ENCODE data around the gene PRDM16. TPM values are rescaled to one million over a fixed set of nuclear protein-coding genes. Genes with fewer than 3 reads are reported as not detected.

PRDM16 gene
- total RNA-seq, 1 experiment from 2014 or later, result 0.17 TPM

- Histone ChIP-seq H3K14ac (ENCODE audit: insufficient read depth, low read length) (no peak overlapping the region), H2BK15ac (ENCODE audit: low read depth, low read length) (no peak overlapping the region), H2BK120ac (ENCODE audit: low read depth, low read length, poor library complexity, severe bottlenecking) (no peak overlapping the region), H3K56ac (ENCODE audit: insufficient read length, low read depth, low read length) (no peak overlapping the region), H4K8ac (replicated peaks; ENCODE audit: insufficient read length, low read depth, low read length) (no peak overlapping the region), H2AK5ac (ENCODE audit: insufficient read length, low read length) (no peak overlapping the region), H3K27ac (ENCODE audit: insufficient read length, low read depth, low read length) (no peak overlapping the region), H4K5ac (ENCODE audit: insufficient read length, low read depth, low read length) (no peak overlapping the region), H3K79me1 (ENCODE audit: insufficient read depth, low read depth, low read length, poor library complexity, severe bottlenecking) (no peaks in the 10 kb centered on the region), H3K23ac (ENCODE audit: insufficient read length, low read depth, low read length) (no peak overlapping the region), H2BK20ac (ENCODE audit: low read depth, low read length, poor library complexity, severe bottlenecking) (no peak overlapping the region), H3K18ac (ENCODE audit: insufficient read length, low read depth, low read length) (no peak overlapping the region), H3K4me1 (ENCODE audit: insufficient read depth, low read length) (no peaks in the 10 kb centered on the region), H4K91ac (ENCODE audit: insufficient read length, low read depth, low read length) (no peak overlapping the region), H3K79me2 (ENCODE audit: insufficient read depth, low read length) (no peaks in the 10 kb centered on the region), H3K4ac (ENCODE audit: low read depth, low read length) (no peak overlapping the region), H3K9me3 (ENCODE audit: control insufficient read depth, low read depth, low read length) (no peaks in the 10 kb centered on the region), H2BK5ac (ENCODE audit: insufficient read length, low read length) (no peak overlapping the region), H3K27me3 (ENCODE audit: insufficient read depth, low read length) (peaks cover 2% of the 10 kb centered on the region; the same call in 1 of the 2 replicates), H2BK12ac (ENCODE audit: insufficient read length, low read depth, low read length) (no peak overlapping the region), H3K9ac (ENCODE audit: extremely low read depth, insufficient read length, low read length) (no peak overlapping the region), H3K4me2 (ENCODE audit: insufficient read depth, insufficient read length, low read length) (no peak overlapping the region), H4K20me1 (ENCODE audit: control insufficient read depth, insufficient read depth, insufficient read length) (no peaks in the 10 kb centered on the region), H3K23me2 (ENCODE audit: insufficient read length, low read depth, low read length, poor library complexity, severe bottlenecking) (no peaks in the 10 kb centered on the region), H3T11ph (ENCODE audit: low read length) (no peak overlapping the region), H2AFZ (ENCODE audit: low read length) (no peak overlapping the region)
- no peak for DNase-seq
- H3K4me1 Mint-ChIP-seq, result peaks cover 2 to 13% of the 10 kb centered on the region in 2 experiments; a peak in 3 of 4 replicates
- no peaks in the 10 kb centered on the region for H3K36me3 Mint-ChIP-seq (ENCODE audit: insufficient read depth in 1 of 3, low read depth in 3 of 3)
- no peak overlapping the region for H3K4me3 Mint-ChIP-seq
- no CpG with 5 or more reads among the region's 18 CpGs for WGBS (ENCODE audit: extremely low coverage, insufficient read length, low lambda C conversion rate)
- TF ChIP-seq, protein P1, sequence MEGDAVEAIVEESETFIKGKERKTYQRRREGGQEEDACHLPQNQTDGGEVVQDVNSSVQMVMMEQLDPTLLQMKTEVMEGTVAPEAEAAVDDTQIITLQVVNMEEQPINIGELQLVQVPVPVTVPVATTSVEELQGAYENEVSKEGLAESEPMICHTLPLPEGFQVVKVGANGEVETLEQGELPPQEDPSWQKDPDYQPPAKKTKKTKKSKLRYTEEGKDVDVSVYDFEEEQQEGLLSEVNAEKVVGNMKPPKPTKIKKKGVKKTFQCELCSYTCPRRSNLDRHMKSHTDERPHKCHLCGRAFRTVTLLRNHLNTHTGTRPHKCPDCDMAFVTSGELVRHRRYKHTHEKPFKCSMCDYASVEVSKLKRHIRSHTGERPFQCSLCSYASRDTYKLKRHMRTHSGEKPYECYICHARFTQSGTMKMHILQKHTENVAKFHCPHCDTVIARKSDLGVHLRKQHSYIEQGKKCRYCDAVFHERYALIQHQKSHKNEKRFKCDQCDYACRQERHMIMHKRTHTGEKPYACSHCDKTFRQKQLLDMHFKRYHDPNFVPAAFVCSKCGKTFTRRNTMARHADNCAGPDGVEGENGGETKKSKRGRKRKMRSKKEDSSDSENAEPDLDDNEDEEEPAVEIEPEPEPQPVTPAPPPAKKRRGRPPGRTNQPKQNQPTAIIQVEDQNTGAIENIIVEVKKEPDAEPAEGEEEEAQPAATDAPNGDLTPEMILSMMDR (conservative IDR thresholded peaks at IDR 0.05), result no peak
- peaks cover 25% of the 10 kb centered on the region for H3K27me3 Mint-ChIP-seq (ENCODE audit: low read depth)
- H3K9me3 Mint-ChIP-seq, result no peaks in the 10 kb centered on the region; a peak in 1 of 5 replicates
- H3K27ac Mint-ChIP-seq, result peak overlapping the region in 1 of 3 experiments; percentile 84; a peak in 2 of 7 replicates
Measured at GRCh38 chr1:3079381-3080052, 10.5 kb downstream of the PRDM16 start.

All from H9 (cell line).